OCI-LY3 (cell line): ENCODE results near the gene USP34.

Experiments
- EZH2phosphoT487 ChIP-seq: fragments of 200-600 bp; shearing (Covaris generic); IDR thresholded peaks from 2 replicates; pipeline ENCODE4 v1.6.1; 2018; ENCODE audit warnings: antibody characterized with exemption, mixed run types, low read depth
- TF ChIP-seq, protein P1 (sequence below): fragments of 200-600, 300-600 bp; sonication (generic); IDR thresholded peaks from 2 replicates; pipeline ENCODE4 v1.5.1; 2014; ENCODE audit warnings: antibody characterized with exemption, low read length, low read depth

DNA sequence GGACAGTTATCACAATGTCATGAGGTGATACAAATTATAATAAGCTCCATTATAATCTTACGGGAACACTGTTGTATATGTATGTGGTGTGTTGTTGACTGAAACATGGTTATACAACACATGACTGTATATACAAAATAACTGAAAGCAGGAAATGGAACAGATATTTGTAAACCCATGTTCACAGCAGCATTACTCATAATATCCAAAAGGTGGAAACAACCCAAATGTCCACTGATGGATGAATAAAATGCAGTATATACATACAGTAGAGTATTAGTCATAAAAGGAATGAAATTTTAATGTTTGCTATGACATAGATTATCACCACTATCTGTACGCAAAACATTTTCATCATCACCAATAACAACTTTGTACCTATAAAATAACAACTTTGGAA, 107.3 kb downstream of the USP34 start:
- TF ChIP-seq, protein P1, sequence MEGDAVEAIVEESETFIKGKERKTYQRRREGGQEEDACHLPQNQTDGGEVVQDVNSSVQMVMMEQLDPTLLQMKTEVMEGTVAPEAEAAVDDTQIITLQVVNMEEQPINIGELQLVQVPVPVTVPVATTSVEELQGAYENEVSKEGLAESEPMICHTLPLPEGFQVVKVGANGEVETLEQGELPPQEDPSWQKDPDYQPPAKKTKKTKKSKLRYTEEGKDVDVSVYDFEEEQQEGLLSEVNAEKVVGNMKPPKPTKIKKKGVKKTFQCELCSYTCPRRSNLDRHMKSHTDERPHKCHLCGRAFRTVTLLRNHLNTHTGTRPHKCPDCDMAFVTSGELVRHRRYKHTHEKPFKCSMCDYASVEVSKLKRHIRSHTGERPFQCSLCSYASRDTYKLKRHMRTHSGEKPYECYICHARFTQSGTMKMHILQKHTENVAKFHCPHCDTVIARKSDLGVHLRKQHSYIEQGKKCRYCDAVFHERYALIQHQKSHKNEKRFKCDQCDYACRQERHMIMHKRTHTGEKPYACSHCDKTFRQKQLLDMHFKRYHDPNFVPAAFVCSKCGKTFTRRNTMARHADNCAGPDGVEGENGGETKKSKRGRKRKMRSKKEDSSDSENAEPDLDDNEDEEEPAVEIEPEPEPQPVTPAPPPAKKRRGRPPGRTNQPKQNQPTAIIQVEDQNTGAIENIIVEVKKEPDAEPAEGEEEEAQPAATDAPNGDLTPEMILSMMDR: no peak
- TF ChIP-seq EZH2phosphoT487: no peak
